ENCODE results near the gene SLC8A2.

Gene SLC8A2

GRCh38 chr19:47432499-47432898, 39.2 kb downstream of the SLC8A2 start:
- Histone ChIP-seq H3K27me3 (ENCODE audit: control insufficient read depth, insufficient read depth, low read length, poor library complexity, severe bottlenecking) (peaks cover 30% of the 10 kb centered on the region), H3K4me3 (ENCODE audit: insufficient read depth, low read depth, low read length) (no peak overlapping the region), H3K4me1 (ENCODE audit: control insufficient read depth, insufficient read depth, low read length) (peaks cover 14% of the 10 kb centered on the region), H3K9me3 (ENCODE audit: control insufficient read depth, low read length) (no peaks in the 10 kb centered on the region), H3K27ac (ENCODE audit: insufficient read depth, low read depth, low read length, poor library complexity, severe bottlenecking) (no peak overlapping the region), H3K36me3 (ENCODE audit: control insufficient read depth, insufficient read depth, low read length) (no peaks in the 10 kb centered on the region)

DNA sequence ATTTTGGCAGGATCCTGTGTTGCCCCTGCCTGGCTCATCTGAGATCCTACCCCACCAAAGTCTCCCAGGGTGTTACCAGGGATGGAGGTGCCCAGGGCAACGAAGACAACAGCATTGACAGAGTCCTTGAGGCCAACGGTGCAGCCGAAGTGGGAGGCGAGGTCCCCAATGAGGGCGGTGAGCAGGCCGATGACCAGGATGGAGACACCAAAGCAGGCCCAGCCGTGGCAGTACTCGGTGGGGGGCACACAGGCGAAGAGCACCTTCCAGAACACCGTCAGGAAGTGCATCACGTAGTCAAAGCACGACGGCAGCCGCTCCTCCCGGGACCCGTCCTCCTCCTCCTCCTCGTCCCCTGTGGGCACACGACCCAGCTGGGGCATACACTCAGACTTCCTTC, 39.6 kb downstream of the SLC8A2 start:
- peaks cover 16% of the 10 kb centered on the region for H3K4me1 ChIP-seq (ENCODE audit: control insufficient read depth, insufficient read depth, low read length)
- peaks cover 30% of the 10 kb centered on the region for H3K27me3 ChIP-seq (ENCODE audit: control insufficient read depth, insufficient read depth, low read length, poor library complexity, severe bottlenecking)
- H3K9me3 ChIP-seq (ENCODE audit: control insufficient read depth, low read length): no peaks in the 10 kb centered on the region
- H3K36me3 ChIP-seq (ENCODE audit: control insufficient read depth, insufficient read depth, low read length): no peaks in the 10 kb centered on the region
- 91 to 93% methylated on average over 18 of the region's 18 CpGs for WGBS, 2 experiments
- H3K4me3 ChIP-seq (ENCODE audit: insufficient read depth, low read depth, low read length): no peak overlapping the region
- H3K27ac ChIP-seq (ENCODE audit: insufficient read depth, low read depth, low read length, poor library complexity, severe bottlenecking): no peak overlapping the region

GRCh38 chr19:47430041-47430802, 41.5 kb downstream of the SLC8A2 start:
- Histone ChIP-seq H3K9me3 (ENCODE audit: control insufficient read depth, low read length) (no peaks in the 10 kb centered on the region), H3K4me1 (ENCODE audit: control insufficient read depth, insufficient read depth, low read length) (peaks cover 16% of the 10 kb centered on the region), H3K36me3 (ENCODE audit: control insufficient read depth, insufficient read depth, low read length) (no peaks in the 10 kb centered on the region), H3K27ac (ENCODE audit: insufficient read depth, low read depth, low read length, poor library complexity, severe bottlenecking) (no peak overlapping the region), H3K27me3 (ENCODE audit: control insufficient read depth, insufficient read depth, low read length, poor library complexity, severe bottlenecking) (peaks cover 30% of the 10 kb centered on the region), H3K4me3 (ENCODE audit: insufficient read depth, low read depth, low read length) (peak overlapping the region; percentile 20)
- WGBS, 2 experiments: 12 to 14% methylated on average over 69 of the region's 69 CpGs

DNA sequence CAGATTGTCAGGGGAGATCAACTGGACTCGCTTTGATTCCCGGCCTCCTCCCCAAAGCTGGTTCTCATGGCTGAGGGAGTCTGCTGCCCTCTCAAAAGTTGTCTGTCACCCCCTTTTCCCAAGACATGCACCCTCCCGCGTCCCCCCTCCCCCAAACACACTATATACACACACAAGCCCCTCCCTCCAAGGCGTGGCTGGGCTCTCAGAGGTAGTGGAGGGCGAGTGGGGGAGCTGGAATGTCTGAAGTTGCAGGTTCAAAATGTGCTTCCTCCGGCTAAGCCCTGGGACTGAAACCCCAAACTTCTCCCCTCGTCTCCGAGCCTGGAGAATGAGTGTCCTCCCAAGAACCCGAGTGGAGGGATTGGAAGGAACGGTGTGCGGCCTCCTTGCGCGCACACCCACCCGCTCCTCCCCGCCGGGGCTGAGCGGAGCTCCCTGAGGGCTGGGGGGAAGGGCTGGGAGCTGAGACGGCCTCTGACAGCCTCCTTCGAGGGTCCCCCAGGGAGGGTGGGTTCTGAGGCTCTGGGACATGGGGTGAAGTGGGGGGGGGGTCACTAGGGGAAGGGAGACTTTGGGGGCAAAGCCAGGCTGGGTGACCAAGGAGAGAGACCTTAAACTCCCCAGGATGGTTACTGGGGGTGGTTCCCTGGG, 42.4 kb downstream of the SLC8A2 start:
- whole genome bisulfite sequencing, 2 experiments: 20 to 29% methylated on average over 17 to 20 of the region's 20 CpGs
- H3K9me3 ChIP-seq (ENCODE audit: control insufficient read depth, low read length): no peaks in the 10 kb centered on the region

DNA sequence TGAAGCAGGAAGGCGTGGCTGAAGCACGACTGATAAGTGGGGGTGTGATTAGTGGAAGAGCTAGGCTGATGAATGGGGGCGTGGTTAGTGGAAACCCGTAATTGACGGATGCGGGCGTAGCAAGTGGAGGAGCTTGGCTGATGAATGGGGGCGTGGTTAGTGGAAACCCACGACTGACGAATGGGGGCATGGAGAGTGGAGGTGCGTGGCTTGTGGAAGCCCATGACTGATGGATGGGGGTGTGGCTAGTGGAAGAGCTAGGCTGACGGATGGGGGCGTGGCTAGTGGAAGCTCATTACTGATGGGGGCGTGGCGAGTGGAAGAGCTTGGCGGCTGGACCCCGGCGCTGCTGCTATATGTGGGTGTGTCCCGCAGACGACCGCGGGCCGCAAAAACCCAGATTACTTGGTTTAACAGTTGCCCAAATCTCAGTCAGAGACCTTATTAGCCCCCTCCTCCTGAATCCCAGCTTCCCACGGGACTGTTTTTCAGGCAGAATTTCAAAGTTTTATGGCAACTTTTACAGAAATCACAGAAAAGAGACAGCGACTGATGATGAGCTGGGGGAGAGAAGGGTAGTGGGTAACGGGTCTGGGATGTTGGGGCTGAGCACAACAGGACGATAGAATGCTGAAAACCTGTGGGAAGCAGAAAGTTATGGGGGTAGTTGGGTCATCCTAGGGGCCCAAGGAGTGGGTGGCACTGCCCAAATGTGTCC, 43.4 kb downstream of the SLC8A2 start:
- Histone ChIP-seq H3K4me1 (ENCODE audit: control insufficient read depth, insufficient read depth, low read length) (peaks cover 18% of the 10 kb centered on the region), H3K27me3 (ENCODE audit: control insufficient read depth, insufficient read depth, low read length, poor library complexity, severe bottlenecking) (peaks cover 30% of the 10 kb centered on the region), H3K9me3 (ENCODE audit: control insufficient read depth, low read length) (no peaks in the 10 kb centered on the region), H3K36me3 (ENCODE audit: control insufficient read depth, insufficient read depth, low read length) (no peaks in the 10 kb centered on the region), H3K4me3 (ENCODE audit: insufficient read depth, low read depth, low read length) (peak overlapping the region; percentile 26), H3K27ac (ENCODE audit: insufficient read depth, low read depth, low read length, poor library complexity, severe bottlenecking) (no peak overlapping the region)
- 1 to 2% methylated on average over 27 of the region's 27 CpGs for WGBS, 2 experiments

More for the DNA sequence above, 42.4 kb downstream of the SLC8A2 start:
- no peak overlapping the region for H3K4me3 ChIP-seq (ENCODE audit: insufficient read depth, low read depth, low read length)
- no peaks in the 10 kb centered on the region for H3K36me3 ChIP-seq (ENCODE audit: control insufficient read depth, insufficient read depth, low read length)
- H3K27ac ChIP-seq (ENCODE audit: insufficient read depth, low read depth, low read length, poor library complexity, severe bottlenecking): no peak overlapping the region
- peaks cover 30% of the 10 kb centered on the region for H3K27me3 ChIP-seq (ENCODE audit: control insufficient read depth, insufficient read depth, low read length, poor library complexity, severe bottlenecking)
- peaks cover 16% of the 10 kb centered on the region for H3K4me1 ChIP-seq (ENCODE audit: control insufficient read depth, insufficient read depth, low read length)

- WGBS, 2 experiments: 6% methylated on average over 17 of the region's 17 CpGs
- peaks cover 27% of the 10 kb centered on the region for H3K4me1 ChIP-seq (ENCODE audit: control insufficient read depth, insufficient read depth, low read length)
- H3K27me3 ChIP-seq (ENCODE audit: control insufficient read depth, insufficient read depth, low read length, poor library complexity, severe bottlenecking): peaks cover 36% of the 10 kb centered on the region
- H3K27ac ChIP-seq (ENCODE audit: insufficient read depth, low read depth, low read length, poor library complexity, severe bottlenecking): peak overlapping the region; percentile 82
- H3K4me3 ChIP-seq (ENCODE audit: insufficient read depth, low read depth, low read length): peak overlapping the region; percentile 24
- H3K36me3 ChIP-seq (ENCODE audit: control insufficient read depth, insufficient read depth, low read length): no peaks in the 10 kb centered on the region
- no peaks in the 10 kb centered on the region for H3K9me3 ChIP-seq (ENCODE audit: control insufficient read depth, low read length)
Observed at GRCh38 chr19:47427241-47428176, 44.2 kb downstream of the SLC8A2 start.

DNA sequence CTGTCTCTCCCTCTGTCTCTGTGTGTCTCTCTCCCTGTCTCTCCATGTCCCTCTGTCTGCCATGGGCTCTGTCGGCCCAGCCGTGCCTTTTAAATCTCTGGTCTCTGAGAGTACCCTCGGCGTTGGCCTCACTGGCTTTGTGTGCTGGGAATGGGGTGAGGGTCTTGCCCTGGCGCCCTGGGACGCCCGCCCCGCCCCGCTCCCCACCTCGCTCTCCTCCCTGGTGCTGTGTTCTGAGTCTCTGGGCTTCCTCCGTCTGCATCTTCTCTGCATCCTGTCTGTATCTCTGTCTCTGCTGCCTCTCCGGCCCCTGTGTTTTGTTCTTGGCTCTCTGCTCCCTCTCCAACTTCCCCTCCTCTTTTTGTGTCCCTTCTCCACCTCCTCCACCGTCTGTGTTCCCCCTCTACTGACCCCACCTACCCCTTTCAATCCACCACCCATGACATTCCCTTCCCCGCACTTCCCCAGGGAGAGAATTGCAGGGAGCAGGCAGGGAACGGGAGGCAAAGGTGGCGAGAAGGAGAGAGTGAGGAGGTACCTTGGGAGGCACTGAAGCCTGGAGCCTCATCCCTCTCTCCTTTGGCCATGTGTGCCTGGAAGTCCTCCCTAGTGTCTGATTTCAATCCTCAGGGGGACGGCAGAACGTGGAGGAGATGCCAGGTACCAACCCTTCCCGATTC, 48.4 kb downstream of the SLC8A2 start:
- peaks cover 42% of the 10 kb centered on the region for H3K27me3 ChIP-seq (ENCODE audit: control insufficient read depth, insufficient read depth, low read length, poor library complexity, severe bottlenecking)
- H3K4me1 ChIP-seq (ENCODE audit: control insufficient read depth, insufficient read depth, low read length): peaks cover 46% of the 10 kb centered on the region
- 36% methylated on average over 19 of the region's 19 CpGs for WGBS, 2 experiments
- H3K27ac ChIP-seq (ENCODE audit: insufficient read depth, low read depth, low read length, poor library complexity, severe bottlenecking): no peak overlapping the region
- no peaks in the 10 kb centered on the region for H3K9me3 ChIP-seq (ENCODE audit: control insufficient read depth, low read length)
- no peak overlapping the region for H3K4me3 ChIP-seq (ENCODE audit: insufficient read depth, low read depth, low read length)
- no peaks in the 10 kb centered on the region for H3K36me3 ChIP-seq (ENCODE audit: control insufficient read depth, insufficient read depth, low read length)

- H3K27me3 ChIP-seq (ENCODE audit: control insufficient read depth, insufficient read depth, low read length, poor library complexity, severe bottlenecking): peaks cover 49% of the 10 kb centered on the region
- 9 to 10% methylated on average over 1 of the region's 1 CpG for whole genome bisulfite sequencing, 2 experiments
- H3K27ac ChIP-seq (ENCODE audit: insufficient read depth, low read depth, low read length, poor library complexity, severe bottlenecking): no peak overlapping the region
- no peaks in the 10 kb centered on the region for H3K36me3 ChIP-seq (ENCODE audit: control insufficient read depth, insufficient read depth, low read length)
- H3K9me3 ChIP-seq (ENCODE audit: control insufficient read depth, low read length): no peaks in the 10 kb centered on the region
- H3K4me3 ChIP-seq (ENCODE audit: insufficient read depth, low read depth, low read length): no peak overlapping the region
- H3K4me1 ChIP-seq (ENCODE audit: control insufficient read depth, insufficient read depth, low read length): peaks cover 47% of the 10 kb centered on the region
Observed at GRCh38 chr19:47422417-47423163, 49.1 kb downstream of the SLC8A2 start.

Data from ectodermal cell (in vitro differentiated cells).